ENCODE data around the gene HTR7. TPM values are rescaled to one million over a fixed set of nuclear protein-coding genes. Genes with fewer than 3 reads are reported as not detected.

HTR7 gene
- total RNA-seq, 2 donors from 2014 or later = 5.4 to 9.9 TPM

- H3K27ac ChIP-seq = no peak overlapping the region
- H3K9me3 ChIP-seq = no peaks in the 10 kb centered on the region
- ATAC-seq (ENCODE audit: insufficient number of reproducible peaks, low FRiP score, low read depth) = no peak
- H3K27me3 ChIP-seq (replicated peaks; ENCODE audit: insufficient read depth) = no peaks in the 10 kb centered on the region
- no peak for DNase-seq (ENCODE audit: low spot score)
- no peak overlapping the region for H3K4me3 ChIP-seq
- no peaks in the 10 kb centered on the region for H3K36me3 ChIP-seq
- H3K4me1 ChIP-seq (ENCODE audit: control insufficient read depth in 1 of 2, low read depth in 2 of 2) = no peaks in the 10 kb centered on the region
- TF ChIP-seq CTCF (IDR thresholded peaks at IDR 0.05) = no peak
These were observed 139.7 kb downstream of the HTR7 start for GRCh38 chr10:90718182-90718581.

- ATAC-seq (ENCODE audit: insufficient number of reproducible peaks, low FRiP score, low read depth) (no peak), DNase-seq (ENCODE audit: low spot score) (no peak)
- H3K4me3 ChIP-seq = no peak overlapping the region
- no peaks in the 10 kb centered on the region for H3K4me1 ChIP-seq (ENCODE audit: control insufficient read depth in 1 of 2, low read depth in 2 of 2)
- no peaks in the 10 kb centered on the region for H3K27me3 ChIP-seq (replicated peaks; ENCODE audit: insufficient read depth)
- no peak overlapping the region for H3K27ac ChIP-seq
- no peaks in the 10 kb centered on the region for H3K36me3 ChIP-seq
- no peaks in the 10 kb centered on the region for H3K9me3 ChIP-seq
- no peak for TF ChIP-seq CTCF (IDR thresholded peaks at IDR 0.05)
These were observed 145.3 kb downstream of the HTR7 start for GRCh38 chr10:90712529-90712928.

GRCh38 chr10:90709727-90710126 is 148.1 kb downstream of the HTR7 start:
- H3K4me3 ChIP-seq = no peak overlapping the region
- ATAC-seq (ENCODE audit: insufficient number of reproducible peaks, low FRiP score, low read depth) (no peak), DNase-seq (ENCODE audit: low spot score) (no peak)
- no peak overlapping the region for H3K27ac ChIP-seq
- H3K9me3 ChIP-seq = no peaks in the 10 kb centered on the region
- no peaks in the 10 kb centered on the region for H3K27me3 ChIP-seq (replicated peaks; ENCODE audit: insufficient read depth)
- no peak for TF ChIP-seq CTCF (IDR thresholded peaks at IDR 0.05)
- H3K36me3 ChIP-seq = no peaks in the 10 kb centered on the region
- no peaks in the 10 kb centered on the region for H3K4me1 ChIP-seq (ENCODE audit: control insufficient read depth in 1 of 2, low read depth in 2 of 2)

DNA sequence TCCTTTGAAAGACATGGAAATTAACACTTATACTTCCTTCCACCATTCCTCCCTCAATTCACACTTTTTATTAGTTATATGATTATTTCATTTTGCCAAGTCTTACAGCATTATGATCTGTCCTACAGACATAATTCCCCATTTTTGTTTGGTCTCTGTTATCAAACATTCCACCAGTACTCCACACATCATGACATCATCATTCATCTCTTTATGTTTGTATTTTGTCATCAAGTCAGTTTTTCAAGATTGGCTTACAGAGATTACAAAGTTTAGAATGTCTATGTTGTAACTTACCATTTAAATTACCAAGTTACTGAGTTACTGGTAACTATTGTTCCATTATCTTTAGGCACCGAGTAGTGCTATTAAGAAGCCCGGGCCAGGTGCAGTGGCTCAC is 150.2 kb downstream of the HTR7 start:
- Histone ChIP-seq H3K4me3 (no peak overlapping the region), H3K4me1 (ENCODE audit: control insufficient read depth in 1 of 2, low read depth in 2 of 2) (no peaks in the 10 kb centered on the region), H3K9me3 (no peaks in the 10 kb centered on the region), H3K27ac (no peak overlapping the region), H3K27me3 (replicated peaks; ENCODE audit: insufficient read depth) (no peaks in the 10 kb centered on the region), H3K36me3 (no peaks in the 10 kb centered on the region)
- TF ChIP-seq CTCF (IDR thresholded peaks at IDR 0.05) = no peak
- no peak for ATAC-seq (ENCODE audit: insufficient number of reproducible peaks, low FRiP score, low read depth)
- DNase-seq (ENCODE audit: low spot score) = no peak

DNA sequence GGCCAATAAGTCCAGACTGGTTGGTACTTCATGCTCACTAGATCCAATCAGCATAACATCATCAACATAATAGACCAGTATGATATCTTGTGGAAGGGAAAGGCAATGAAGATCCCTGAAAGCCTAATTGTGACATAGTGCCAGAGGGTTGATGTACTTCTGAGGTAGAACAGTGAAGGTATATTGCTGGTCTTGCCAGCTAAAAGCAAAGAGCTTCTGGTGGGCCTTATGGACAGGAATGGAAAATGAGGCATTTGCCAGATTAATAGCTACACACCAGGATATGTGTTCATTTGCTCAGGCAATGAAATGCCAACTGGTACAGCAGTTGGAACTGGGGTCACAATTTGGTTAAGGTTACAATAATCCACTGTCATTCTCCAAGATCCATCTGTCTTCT is 156.4 kb downstream of the HTR7 start:
- Histone ChIP-seq H3K9me3 (no peaks in the 10 kb centered on the region), H3K4me3 (no peak overlapping the region), H3K27ac (no peak overlapping the region), H3K27me3 (replicated peaks; ENCODE audit: insufficient read depth) (no peaks in the 10 kb centered on the region), H3K36me3 (no peaks in the 10 kb centered on the region), H3K4me1 (ENCODE audit: control insufficient read depth in 1 of 2, low read depth in 2 of 2) (no peaks in the 10 kb centered on the region)
- DNase-seq (ENCODE audit: low spot score) = no peak
- no peak for TF ChIP-seq CTCF (IDR thresholded peaks at IDR 0.05)
- no peak for ATAC-seq (ENCODE audit: insufficient number of reproducible peaks, low FRiP score, low read depth)
